ENCODE measurements around the gene DYRK1A.

GRCh38 chr21:37508341-37508740 is 141.8 kb downstream of the DYRK1A start:
- TF ChIP-seq POLR2A (IDR thresholded peaks at IDR 0.05; ENCODE audit: borderline replicate concordance, extremely low read depth, insufficient read depth, insufficient read length) = no peak
- no peak for TF ChIP-seq POLR2AphosphoS5 (IDR thresholded peaks at IDR 0.05; ENCODE audit: low read depth, low read length)
- TF ChIP-seq, protein P1, sequence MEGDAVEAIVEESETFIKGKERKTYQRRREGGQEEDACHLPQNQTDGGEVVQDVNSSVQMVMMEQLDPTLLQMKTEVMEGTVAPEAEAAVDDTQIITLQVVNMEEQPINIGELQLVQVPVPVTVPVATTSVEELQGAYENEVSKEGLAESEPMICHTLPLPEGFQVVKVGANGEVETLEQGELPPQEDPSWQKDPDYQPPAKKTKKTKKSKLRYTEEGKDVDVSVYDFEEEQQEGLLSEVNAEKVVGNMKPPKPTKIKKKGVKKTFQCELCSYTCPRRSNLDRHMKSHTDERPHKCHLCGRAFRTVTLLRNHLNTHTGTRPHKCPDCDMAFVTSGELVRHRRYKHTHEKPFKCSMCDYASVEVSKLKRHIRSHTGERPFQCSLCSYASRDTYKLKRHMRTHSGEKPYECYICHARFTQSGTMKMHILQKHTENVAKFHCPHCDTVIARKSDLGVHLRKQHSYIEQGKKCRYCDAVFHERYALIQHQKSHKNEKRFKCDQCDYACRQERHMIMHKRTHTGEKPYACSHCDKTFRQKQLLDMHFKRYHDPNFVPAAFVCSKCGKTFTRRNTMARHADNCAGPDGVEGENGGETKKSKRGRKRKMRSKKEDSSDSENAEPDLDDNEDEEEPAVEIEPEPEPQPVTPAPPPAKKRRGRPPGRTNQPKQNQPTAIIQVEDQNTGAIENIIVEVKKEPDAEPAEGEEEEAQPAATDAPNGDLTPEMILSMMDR (IDR thresholded peaks at IDR 0.05 in 2 of 3, conservative IDR thresholded peaks at IDR 0.05 in 1 of 3; ENCODE audit: borderline replicate concordance in 1 of 3, insufficient read depth in 1 of 3, low read depth in 2 of 3, low read length in 2 of 3) = no peak
- TF ChIP-seq EZH2 (IDR thresholded peaks at IDR 0.05) = no peak
- TF ChIP-seq ZBTB33 (IDR thresholded peaks at IDR 0.05; ENCODE audit: extremely low read depth, insufficient replicate concordance, low read length) = no peak
- TF ChIP-seq, protein P2, sequence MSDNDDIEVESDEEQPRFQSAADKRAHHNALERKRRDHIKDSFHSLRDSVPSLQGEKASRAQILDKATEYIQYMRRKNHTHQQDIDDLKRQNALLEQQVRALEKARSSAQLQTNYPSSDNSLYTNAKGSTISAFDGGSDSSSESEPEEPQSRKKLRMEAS (IDR thresholded peaks at IDR 0.05) = no peak
- no peak for TF ChIP-seq SP1 (IDR thresholded peaks at IDR 0.05; ENCODE audit: low read depth)
- TF ChIP-seq, protein P3, sequence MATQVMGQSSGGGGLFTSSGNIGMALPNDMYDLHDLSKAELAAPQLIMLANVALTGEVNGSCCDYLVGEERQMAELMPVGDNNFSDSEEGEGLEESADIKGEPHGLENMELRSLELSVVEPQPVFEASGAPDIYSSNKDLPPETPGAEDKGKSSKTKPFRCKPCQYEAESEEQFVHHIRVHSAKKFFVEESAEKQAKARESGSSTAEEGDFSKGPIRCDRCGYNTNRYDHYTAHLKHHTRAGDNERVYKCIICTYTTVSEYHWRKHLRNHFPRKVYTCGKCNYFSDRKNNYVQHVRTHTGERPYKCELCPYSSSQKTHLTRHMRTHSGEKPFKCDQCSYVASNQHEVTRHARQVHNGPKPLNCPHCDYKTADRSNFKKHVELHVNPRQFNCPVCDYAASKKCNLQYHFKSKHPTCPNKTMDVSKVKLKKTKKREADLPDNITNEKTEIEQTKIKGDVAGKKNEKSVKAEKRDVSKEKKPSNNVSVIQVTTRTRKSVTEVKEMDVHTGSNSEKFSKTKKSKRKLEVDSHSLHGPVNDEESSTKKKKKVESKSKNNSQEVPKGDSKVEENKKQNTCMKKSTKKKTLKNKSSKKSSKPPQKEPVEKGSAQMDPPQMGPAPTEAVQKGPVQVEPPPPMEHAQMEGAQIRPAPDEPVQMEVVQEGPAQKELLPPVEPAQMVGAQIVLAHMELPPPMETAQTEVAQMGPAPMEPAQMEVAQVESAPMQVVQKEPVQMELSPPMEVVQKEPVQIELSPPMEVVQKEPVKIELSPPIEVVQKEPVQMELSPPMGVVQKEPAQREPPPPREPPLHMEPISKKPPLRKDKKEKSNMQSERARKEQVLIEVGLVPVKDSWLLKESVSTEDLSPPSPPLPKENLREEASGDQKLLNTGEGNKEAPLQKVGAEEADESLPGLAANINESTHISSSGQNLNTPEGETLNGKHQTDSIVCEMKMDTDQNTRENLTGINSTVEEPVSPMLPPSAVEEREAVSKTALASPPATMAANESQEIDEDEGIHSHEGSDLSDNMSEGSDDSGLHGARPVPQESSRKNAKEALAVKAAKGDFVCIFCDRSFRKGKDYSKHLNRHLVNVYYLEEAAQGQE (IDR thresholded peaks at IDR 0.05; ENCODE audit: low read depth) = no peak
- TF ChIP-seq FOSL1 (IDR thresholded peaks at IDR 0.05; ENCODE audit: low read depth) = no peak
